HG03108 (cell line): Measurements from ENCODE around the gene NUAK1.

Source experiments
- ATAC-seq: cut with Tn5 transposase; IDR thresholded peaks from one replicate; pipeline ENCODE4 v1.9.1; 2021; ENCODE audit warnings: moderate library complexity; ENCODE audit not compliant: unreplicated experiment

NUAK1 gene

DNA sequence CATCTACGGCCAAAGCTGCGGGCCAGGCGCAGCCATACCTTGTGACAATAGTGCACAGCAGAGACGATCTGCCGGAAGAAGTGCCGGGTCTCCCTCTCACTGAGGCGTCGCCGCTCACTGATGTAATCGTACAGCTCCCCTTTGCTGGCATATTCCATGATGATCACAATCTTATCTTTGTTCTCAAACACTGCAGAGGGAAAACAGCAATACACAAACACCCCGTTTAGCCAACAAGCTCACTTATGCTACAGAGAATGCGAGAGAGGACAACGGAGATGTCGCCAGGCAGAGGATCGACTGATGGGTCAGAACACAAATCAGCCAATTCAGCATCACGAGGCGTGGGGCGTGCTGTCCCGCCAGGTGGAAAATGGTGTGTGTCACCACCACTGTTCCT lies 52.1 kb downstream of the NUAK1 start:
- no peak for ATAC-seq

DNA sequence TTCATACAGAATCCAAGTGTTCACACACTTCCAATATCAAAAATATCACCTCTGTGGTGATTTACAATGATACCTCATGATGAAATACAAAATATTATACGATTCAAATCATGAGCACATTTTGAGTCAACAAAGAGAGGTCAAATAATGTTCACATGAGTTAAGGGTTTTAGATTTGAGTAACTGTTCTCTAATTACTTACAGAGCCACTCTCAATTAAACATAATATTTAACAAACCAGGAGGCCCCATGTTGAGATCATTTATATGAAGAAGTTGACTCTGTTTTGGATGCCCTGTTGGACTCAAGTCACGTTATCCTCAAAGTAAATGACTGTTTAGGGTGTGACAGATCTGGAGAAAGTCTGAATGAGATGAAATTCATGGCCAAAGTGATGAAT lies 53.5 kb downstream of the NUAK1 start:
- no peak for ATAC-seq

DNA sequence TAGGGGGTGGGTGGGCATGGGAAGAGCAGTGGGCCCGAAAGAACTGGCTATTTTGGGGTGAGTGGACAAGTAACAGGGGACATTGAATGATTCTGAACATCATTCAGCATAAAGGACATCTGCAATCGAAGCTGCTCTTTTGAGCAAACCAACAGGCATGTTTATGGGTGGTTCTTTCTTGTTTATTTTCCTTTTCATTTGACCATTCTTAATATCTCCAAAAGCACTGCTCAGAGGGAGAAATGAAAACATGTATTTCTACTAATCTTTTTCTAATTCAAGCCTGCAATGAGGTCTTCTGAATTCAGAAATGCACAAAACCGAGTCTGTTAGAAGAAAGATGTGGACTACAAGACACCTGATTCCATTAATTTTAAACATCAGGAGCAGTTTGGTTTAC lies 54.0 kb downstream of the NUAK1 start:
- ATAC-seq, result no peak

DNA sequence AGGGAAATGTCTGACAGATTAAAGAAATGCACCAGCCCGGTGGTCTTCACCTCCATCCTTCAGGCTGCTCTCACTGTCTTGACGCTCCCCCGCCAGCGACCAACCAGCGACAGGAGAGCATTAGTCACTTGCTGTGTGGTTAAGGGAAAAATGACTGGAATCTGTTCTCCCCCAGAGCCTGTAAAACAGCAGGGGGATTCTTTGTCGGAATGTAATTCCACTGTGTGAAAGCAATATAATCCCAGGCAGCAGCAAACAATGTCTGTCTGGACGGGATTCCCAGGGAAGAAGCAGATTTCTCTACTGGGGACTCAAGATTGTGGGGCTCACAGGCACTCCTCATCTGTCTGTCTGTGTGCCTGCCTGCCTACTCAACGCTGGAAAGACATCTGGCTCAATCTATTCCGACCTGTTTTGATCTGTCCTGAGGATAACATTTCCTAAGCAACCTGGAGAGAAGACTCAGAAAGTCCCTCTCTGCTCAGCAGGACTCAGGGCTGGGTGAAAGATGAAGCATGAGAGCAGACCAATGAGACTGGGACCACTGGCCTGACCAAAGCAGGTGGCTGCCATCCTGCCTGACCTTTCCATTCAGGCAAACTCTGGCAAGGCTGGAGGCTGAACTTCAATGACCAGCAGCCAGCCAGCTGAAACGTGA lies 54.6 kb downstream of the NUAK1 start:
- ATAC-seq, result no peak

DNA sequence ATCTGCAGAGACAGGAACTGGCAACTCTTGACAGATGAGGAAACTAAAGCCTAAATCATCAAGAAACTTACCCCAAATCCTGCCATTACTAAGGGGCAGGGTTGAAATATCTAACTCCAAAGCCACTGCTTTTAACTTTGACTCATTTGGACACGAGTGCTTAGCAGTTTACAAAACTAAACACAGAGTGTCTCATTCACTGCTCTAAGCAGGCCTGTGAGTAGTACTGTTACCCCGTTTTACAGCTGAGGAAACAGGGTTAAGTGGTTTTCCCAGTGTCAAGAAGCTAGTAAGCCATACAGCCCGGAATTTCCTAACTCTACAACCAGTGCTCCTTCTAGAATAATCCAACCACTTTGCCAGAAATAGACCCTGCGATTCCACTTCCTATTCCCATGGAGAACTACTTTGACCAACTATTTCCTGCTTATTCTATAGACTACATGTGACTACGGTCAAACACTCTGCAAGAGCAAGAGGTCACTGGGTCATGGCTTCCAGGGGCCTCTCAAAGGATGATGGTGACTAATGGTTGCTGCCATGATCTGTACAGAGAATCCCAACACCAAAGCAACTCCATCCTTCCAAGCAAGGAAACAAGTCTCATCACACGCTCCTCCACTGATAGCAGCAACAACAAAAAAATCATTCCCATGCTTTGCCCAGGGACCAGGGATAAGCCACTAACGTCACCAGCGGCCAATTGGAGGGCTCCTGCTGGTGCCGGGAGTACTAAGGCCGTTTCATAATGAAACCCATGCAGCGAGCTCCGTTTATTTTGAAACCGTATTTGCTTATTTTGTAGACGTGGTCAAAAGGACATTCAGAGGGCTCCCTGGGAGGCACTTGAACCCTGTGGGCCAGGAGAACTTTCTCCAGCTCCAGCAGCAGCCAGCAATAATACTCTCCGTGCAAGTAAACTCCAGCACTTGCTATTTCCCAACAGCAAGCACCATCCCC lies 56.3 kb downstream of the NUAK1 start:
- ATAC-seq, result no peak

DNA sequence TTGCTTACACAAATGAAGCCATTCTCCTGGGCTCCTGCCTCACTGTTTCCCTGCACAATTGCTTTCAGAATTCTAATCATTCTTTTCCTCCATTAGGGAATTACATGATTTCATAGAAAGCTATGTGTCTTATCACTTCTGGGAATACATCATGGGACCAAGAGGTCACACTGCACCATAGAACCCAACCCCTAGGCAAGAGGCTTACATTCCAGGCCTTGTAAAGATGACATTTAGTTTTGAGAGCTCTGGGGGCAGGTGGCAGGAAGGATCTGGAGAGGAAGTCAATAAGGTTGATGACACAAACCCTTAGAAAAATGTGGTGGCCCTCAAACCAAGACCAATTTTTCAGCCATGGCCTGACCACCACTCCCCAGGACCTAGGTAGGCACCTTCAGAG lies 57.1 kb downstream of the NUAK1 start:
- ATAC-seq, result no peak

DNA sequence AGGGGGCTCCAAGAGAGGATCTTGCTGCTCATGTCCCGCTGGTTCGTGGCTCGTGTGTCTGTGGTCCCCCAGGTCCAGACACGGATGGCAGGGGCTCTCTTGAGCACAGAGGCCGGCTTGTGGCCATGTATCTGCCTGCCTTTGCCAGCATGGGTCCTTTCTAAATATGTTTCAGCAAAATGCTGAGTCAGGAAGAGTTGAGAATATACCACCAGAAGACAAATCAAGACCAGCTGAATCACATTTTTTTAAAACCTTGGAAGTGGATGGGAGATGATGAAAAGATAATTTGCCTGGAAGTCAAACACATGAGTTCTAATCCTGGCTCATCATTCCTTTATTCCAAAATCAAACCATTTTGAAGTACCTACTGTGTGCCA lies 58.0 kb downstream of the NUAK1 start:
- no peak for ATAC-seq

DNA sequence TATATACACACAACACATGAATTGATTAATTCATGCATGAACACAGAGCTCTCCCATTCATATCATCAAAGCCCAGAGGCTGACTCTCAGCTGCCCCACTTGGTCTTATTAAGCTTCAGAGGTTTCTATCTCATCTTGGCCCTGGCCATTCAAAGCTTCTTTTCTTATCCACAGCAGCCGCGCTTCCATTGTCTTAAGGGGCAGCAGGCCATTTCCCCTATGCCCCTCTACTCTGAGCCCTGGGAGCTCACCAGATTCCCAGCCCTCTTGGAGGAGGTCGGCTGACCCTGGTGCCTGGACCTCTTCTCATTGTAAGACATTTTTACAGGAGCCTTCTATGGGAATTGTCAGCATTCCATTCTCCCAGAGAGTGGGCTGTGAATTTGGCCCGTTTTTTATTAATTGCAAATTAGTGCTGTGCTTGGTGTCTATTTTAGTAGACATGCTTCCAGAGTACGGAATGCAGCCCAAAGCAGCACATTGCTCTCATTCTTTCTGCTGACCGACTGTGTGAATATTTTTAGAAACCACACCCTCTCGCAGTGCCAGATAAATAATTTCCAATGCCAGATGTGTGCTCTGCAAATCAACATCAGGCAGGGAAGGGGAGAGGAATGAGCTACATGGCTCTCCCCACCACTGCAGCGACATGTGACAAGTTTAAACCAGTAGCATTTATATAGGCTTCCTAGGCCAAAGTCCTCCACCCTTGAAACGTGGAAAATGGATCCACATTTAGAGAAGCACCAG lies 58.5 kb downstream of the NUAK1 start:
- ATAC-seq, result no peak

DNA sequence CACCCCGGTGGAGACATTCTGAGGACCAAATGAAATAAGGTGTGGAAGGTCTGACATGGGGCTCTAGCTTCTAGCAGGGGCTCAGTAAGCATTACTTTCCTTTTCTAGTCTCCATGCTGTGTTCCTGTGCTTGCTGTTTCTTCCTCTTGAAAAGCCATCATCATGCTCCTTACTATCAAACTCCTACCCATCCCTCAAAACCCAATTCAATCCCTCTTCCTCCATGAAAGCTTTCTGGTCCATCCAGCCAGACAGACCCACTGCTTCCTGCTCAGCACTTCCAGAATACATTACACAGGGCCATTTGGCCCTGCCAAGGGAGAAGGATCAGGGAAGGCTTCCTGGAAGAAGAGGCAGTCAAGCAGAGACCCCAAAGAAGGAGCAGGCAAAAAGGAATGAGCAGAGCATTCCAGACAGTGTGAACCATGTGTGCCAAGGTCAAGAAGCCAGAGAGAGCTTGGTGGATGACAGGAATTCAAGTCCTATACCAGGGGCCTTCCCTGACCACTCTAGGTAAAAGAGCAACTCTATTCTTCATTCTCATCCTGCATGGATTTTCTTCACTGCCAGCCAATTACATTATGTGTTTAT lies 59.5 kb downstream of the NUAK1 start:
- no peak for ATAC-seq

DNA sequence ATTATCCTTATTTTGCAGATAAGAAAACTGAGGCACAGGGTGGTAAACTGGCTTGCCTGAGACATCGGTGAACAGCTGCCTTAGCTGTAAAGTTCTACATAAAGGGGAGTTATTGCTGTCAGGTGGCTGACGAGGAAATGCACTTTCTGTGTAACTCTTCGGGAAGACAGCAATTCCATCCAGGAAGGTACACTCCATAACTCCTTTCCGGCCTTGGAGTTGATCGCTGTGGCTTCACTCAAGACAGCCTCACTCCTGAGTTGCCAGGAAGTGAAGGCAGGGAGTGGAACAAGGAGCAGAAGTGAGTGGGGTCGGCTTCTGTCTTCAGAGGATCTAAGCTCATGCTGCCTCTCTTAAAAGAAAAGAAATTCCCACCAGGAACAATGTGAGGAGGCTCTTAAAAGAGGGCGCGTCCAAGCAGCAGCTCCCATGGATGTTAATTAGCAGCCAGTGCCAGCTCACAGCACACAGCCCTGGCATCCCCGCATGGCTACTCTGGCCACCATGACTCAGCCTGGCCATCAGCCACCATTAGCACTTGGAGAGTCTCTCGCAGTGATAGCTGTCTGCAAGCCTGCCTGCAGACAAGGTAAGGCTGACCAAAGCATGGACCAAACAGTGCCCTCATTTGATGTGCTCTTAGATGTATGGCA lies 60.3 kb downstream of the NUAK1 start:
- no peak for ATAC-seq

DNA sequence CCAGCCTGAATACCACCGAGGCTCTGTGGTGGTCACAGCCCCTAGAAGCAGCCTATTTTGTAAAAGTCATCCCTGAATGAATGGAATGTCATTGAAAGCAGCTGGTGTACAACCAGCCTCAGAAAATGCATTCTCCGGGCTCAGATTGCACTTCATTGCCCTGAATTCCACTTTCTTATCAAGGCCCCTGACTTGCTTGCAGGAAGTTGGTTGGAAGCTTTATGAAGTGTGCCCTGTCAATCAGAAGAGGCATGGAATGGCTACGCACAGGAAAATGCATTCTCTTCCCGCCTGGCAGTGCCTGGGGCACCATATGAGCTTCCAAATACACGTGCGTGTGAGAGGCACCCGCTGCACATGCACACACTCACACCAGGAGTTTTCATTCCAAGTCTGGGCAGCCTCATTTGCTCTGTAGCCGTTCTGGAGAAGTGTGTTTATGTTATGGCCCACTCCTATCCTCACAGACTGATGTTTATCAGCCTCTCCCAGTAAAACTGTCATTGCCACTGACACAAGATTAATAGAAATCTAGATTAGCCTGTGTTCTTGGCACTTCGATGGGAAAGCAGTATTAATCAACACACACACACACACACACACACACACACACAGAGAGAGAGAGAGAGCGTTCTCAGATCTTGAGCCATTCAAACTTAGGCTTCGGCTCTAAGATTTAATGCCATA lies 63.9 kb downstream of the NUAK1 start:
- no peak for ATAC-seq

DNA sequence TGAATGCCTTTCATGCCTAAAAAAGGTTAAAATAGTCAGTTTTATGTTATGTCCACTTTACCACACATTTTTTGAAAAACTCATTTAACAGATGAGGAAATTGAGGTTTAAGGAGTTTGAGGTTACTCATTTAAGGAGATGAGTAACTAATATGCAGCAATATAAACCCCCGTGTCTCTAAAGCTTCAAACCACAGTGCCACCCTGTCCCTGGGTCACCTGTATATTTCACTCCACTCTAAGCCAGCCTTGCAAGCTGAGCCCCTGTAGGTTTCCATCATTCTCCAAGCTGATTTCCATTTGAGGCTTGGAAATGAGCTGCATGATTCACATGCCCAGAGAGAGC lies 64.4 kb downstream of the NUAK1 start:
- no peak for ATAC-seq

DNA sequence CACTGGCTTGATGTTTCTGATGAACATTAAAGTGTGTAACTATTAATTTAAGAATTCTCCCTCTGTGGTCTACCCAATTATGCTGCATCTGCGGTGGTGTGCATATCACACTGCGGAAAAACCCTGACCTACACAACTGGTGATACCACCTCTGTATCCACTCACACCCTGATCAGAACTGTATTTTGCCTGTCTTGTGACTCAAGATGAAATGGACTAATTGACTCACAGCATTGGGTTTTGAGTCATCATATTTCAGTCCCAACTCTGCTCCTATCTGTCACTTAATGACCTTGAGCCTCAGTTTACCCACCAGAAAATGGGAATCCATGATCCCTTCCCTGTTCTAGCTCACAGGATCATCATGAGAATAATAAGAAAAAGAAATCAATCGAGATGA lies 65.6 kb downstream of the NUAK1 start:
- no peak for ATAC-seq

DNA sequence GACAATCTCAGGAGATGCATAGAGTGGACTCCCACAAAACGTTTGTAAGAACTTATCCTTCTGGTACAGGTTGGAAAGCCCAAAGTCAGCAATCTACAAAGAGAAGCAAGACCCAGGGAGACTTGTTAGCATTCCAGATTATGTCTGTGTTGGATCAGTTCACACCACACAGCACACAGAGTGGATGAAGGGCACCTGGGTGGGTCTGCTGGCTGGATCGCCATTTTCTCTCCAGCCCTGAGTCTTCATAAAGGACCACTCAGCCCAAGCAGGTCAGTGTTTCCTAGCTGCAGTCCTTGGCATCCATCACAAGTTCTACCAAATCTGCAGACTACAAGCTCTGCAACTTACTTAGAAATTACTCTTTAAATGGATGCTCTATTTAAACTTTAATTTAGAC lies 66.0 kb downstream of the NUAK1 start:
- ATAC-seq, result no peak

DNA sequence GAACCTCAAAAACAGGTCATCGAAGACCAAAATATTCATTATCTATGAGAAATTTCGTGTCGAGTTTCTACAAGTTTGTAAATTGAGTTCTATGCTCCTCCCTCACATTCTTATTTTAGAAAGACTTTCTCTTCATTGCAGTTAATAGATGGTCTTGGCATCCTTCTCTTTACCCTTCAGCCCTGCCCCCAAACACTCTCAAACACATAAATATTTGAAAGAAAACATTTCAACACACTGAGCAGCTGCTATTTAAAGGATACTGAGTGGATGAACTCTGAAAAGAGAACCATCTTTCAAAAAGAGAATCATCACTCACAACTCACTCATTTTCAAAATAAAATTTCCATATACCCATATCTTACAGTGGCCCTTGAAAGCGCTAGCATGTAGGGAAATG lies 67.1 kb downstream of the NUAK1 start:
- no peak for ATAC-seq

DNA sequence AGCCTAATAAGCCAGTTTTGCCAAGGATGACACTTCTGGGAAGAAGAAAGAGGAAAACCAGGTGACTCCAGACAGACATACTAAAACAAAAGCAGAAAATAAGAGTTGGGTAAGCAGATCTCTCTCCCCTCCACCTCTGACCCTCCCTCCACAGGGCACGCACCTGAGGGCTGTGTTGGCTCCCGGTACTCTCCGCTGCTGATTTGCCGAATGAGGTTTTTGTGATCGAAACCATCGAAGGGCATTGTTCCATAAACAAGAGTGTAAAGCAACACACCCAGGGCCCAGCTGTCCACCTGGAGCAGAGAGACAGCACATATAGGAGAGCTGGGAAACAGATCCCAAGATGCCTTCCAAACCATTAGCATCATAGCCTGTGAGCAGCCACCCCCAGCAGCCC lies 68.1 kb downstream of the NUAK1 start:
- no peak for ATAC-seq

DNA sequence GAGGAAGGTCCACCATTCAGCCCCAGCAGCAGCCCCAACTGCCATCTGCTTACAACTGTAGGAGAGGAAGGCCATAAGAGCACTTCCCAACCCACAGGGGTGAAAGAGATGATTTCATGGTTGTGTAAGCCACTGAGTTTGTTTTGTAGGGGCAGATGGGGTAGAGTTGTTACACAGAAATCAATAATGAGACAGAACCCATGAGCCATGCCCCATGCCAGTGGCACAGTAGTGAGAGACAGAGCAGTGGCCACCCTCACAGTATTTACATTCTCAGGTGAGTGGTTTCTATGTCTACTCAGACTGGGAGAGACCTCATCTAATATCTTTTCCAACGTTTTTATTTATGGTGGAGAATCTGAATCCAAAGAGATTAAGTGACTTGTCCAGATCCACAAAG lies 68.6 kb downstream of the NUAK1 start:
- ATAC-seq, result no peak

DNA sequence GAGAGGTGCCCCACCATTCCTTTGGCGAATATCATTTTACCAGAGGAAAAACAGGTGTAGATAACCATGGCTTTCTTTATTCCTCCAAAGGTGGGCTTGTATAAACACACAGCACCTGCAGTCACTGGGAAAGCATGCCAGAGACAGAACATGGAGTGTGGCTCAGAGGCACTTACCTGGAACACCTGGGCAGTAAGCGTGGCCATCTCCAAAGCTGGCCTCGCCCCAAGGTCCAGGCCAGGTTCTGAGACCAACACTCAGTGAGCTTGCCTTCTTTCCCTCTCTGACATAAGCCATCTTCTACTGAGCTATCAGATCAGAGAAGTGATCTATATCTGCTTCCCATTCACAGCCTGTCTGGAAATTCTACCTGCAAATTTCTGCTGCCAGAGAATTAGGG lies 70.5 kb downstream of the NUAK1 start:
- no peak for ATAC-seq

DNA sequence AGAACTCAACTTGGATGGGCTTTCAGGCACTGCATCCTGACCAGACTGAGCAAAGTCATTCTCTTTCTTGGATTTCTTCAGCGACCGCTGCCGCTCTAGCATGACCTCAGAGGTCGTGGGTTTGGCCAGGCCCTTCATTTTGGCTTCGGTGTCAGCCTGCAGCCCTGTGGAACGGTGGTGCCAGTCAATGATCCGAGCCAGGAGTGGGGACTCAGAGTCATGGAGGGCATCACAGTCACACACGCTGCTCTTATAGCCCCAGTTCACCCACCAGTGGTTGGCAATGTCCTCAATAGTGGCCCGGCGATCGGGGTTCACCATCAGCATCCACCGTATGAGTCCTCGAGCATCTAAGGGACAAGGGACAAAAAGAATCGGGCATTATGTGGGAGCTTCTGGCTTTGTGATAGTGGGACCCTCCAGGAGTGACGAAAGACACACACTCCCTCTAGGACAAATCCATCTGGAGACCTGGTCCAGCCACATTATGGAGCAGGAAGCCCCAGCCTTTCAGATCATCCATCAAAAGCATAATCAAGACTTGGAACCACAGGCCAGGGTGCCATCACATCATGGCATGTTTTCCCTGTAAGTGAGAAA lies 71.0 kb downstream of the NUAK1 start:
- no peak for ATAC-seq

DNA sequence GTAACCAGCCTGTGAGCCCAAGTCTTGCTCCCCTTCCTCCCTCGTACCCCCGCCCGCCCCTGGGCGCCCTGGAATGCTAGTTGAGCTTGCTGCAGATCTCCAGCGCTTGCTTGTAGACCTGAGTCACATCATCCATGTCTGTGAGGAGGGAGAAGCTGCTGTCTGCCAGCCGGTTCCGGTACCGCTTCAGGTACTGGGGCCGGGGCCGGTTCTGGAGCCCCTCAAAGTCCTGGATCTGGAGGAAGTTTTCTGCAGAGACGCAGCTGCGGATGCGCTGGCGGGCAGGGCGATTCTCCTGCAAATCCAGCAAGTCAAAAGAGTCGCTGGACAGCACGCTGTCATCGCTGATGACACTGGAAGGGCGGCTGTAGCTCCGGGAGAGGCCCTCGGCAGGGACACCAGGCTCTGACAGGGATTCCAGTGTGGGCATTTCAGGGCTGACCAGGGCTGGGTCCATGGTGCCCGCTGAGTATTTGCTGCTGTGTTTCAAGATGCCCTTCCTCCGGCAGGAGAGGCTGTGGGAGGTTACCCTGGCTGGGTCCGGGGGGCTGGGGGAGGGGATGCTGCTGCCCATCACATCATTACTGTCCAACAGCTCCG lies 71.9 kb downstream of the NUAK1 start:
- no peak for ATAC-seq
